Parathyroid adenoma (tissue), 2 donors: ENCODE results near the gene CALML6.
A peak's percentile ranks its signal among the peaks of the same experiment; 100 is the strongest.
"Not testable (repeated sequence)": the region's sequence is repeated elsewhere in the genome, so short reads cannot be mapped to it uniquely, and the experiment has no call there.

ENCODE experiments used
- H2AFZ ChIP-seq: fragments of 300-600 bp; sonication (generic); one replicate; pipeline ENCODE4 v1.7.0; 2017; ENCODE audit warnings: antibody characterized with exemption, mild to moderate bottlenecking
- H3K27ac ChIP-seq: fragments of 300-600 bp; sonication (generic); one replicate; pipeline ENCODE4 v1.7.0; 2017
- H3K27me3 ChIP-seq: fragments of 300-600 bp; sonication (generic); one replicate; pipeline ENCODE4 v1.7.0; 2017; ENCODE audit warnings: low read length; ENCODE audit not compliant: control insufficient read depth, insufficient read depth
- H3K36me3 ChIP-seq: fragments of 300-600 bp; sonication (generic); one replicate; pipeline ENCODE4 v1.7.0; 2017; ENCODE audit warnings: low read length; ENCODE audit not compliant: control insufficient read depth, insufficient read depth
- H3K4me1 ChIP-seq: fragments of 300-600 bp; sonication (generic); one replicate; pipeline ENCODE4 v1.7.0; 2017; ENCODE audit warnings: control low read depth
- H3K4me2 ChIP-seq: fragments of 300-600 bp; sonication (generic); one replicate; pipeline ENCODE4 v1.7.0; 2017; ENCODE audit warnings: low read length
- H3K4me3 ChIP-seq: fragments of 300-600 bp; sonication (generic); one replicate; pipeline ENCODE4 v1.7.0; 2017; ENCODE audit warnings: low read depth, low read length
- H3K79me2 ChIP-seq: fragments of 300-600 bp; sonication (generic); one replicate; pipeline ENCODE4 v1.7.0; 2017; ENCODE audit warnings: control low read depth
- H3K9ac ChIP-seq: fragments of 300-600 bp; sonication (generic); one replicate; pipeline ENCODE4 v1.7.0; 2017; ENCODE audit warnings: mild to moderate bottlenecking
- H3K9me3 ChIP-seq: fragments of 300-600 bp; sonication (generic); one replicate; pipeline ENCODE4 v1.7.0; 2017; ENCODE audit warnings: low read length; ENCODE audit not compliant: control insufficient read depth
- TF ChIP-seq, protein P1 (sequence below): fragments of 300-600 bp; sonication (generic); IDR thresholded peaks from one replicate; pipeline ENCODE4 v1.7.0; 2017; ENCODE audit warnings: antibody characterized with exemption, mild to moderate bottlenecking
- donor health status: primary hyperparathyroidism.

CALML6 gene

GRCh38 chr1:1879942-1880341 is 35.1 kb upstream of the CALML6 start:
- TF ChIP-seq, protein P1, sequence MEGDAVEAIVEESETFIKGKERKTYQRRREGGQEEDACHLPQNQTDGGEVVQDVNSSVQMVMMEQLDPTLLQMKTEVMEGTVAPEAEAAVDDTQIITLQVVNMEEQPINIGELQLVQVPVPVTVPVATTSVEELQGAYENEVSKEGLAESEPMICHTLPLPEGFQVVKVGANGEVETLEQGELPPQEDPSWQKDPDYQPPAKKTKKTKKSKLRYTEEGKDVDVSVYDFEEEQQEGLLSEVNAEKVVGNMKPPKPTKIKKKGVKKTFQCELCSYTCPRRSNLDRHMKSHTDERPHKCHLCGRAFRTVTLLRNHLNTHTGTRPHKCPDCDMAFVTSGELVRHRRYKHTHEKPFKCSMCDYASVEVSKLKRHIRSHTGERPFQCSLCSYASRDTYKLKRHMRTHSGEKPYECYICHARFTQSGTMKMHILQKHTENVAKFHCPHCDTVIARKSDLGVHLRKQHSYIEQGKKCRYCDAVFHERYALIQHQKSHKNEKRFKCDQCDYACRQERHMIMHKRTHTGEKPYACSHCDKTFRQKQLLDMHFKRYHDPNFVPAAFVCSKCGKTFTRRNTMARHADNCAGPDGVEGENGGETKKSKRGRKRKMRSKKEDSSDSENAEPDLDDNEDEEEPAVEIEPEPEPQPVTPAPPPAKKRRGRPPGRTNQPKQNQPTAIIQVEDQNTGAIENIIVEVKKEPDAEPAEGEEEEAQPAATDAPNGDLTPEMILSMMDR = no peak
- Histone ChIP-seq H3K27me3 (no peaks in the 10 kb centered on the region), H3K4me2 (no peak overlapping the region), H3K4me3 (no peak overlapping the region), H3K9me3 (no peaks in the 10 kb centered on the region), H3K27ac (no peak overlapping the region), H2AFZ (no peak overlapping the region), H3K36me3 (no peaks in the 10 kb centered on the region), H3K9ac (no peak overlapping the region), H3K79me2 (peaks cover 56% of the 10 kb centered on the region), H3K4me1 (peaks cover 11% of the 10 kb centered on the region)

DNA sequence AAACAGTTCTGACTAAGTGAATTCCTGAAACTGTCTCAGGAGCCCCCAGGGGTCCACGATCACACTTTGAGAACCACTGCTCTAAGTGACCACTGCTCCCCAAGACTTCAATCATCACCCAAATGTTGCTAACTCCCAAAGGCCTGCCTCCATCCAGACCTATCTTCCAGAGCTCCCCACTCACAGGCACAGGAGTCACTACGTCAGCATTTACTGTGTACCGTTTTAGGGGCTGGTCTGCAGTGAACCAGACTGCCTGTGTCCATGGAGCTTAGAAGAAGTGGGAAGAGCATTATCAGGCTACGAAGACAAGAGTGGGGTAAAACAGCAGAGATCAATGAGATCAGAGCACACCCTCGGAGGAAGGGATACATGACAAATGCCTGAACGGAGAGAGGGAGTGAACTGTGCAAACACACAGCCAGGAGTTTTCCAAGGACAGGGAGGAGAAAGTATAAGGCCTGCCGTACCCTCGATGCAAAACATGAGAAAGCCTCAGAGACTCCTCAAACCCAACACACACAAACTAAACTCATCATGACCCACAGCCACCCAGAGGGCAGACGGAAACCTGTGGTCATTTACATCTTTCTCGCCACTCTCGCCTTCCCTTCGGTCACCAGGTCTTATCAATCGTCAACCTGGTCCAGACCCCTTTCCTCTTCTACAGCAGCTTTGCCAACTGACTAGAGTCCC is 34.3 kb upstream of the CALML6 start:
- TF ChIP-seq, protein P1 = no peak
- no peaks in the 10 kb centered on the region for H3K9me3 ChIP-seq
- no peak overlapping the region for H3K27ac ChIP-seq
- H2AFZ ChIP-seq = no peak overlapping the region
- peak overlapping the region; percentile 38 for H3K4me2 ChIP-seq
- H3K79me2 ChIP-seq = peaks cover 49% of the 10 kb centered on the region
- no peak overlapping the region for H3K4me3 ChIP-seq
- peaks cover 11% of the 10 kb centered on the region for H3K4me1 ChIP-seq
- H3K9ac ChIP-seq = no peak overlapping the region
- H3K27me3 ChIP-seq = no peaks in the 10 kb centered on the region
- no peaks in the 10 kb centered on the region for H3K36me3 ChIP-seq

- no peak overlapping the region for H3K27ac ChIP-seq
- no peaks in the 10 kb centered on the region for H3K27me3 ChIP-seq
- no peak overlapping the region for H3K4me3 ChIP-seq
- H3K4me2 ChIP-seq = no peak overlapping the region
- peaks cover 44% of the 10 kb centered on the region for H3K79me2 ChIP-seq
- TF ChIP-seq, protein P1 = no peak
- H3K4me1 ChIP-seq = peaks cover 11% of the 10 kb centered on the region
- H3K9ac ChIP-seq = no peak overlapping the region
- no peak overlapping the region for H2AFZ ChIP-seq
- H3K9me3 ChIP-seq = no peaks in the 10 kb centered on the region
- no peaks in the 10 kb centered on the region for H3K36me3 ChIP-seq
Observed at GRCh38 chr1:1881727-1882126, 33.3 kb upstream of the CALML6 start.

GRCh38 chr1:1883092-1883873 is 31.8 kb upstream of the CALML6 start:
- Histone ChIP-seq H3K27ac (peak overlapping the region; percentile 53), H3K27me3 (no peaks in the 10 kb centered on the region), H3K4me3 (peak overlapping the region; percentile 15), H3K79me2 (peaks cover 43% of the 10 kb centered on the region), H3K9ac (no peak overlapping the region), H3K9me3 (no peaks in the 10 kb centered on the region), H2AFZ (no peak overlapping the region), H3K4me1 (peaks cover 11% of the 10 kb centered on the region), H3K36me3 (no peaks in the 10 kb centered on the region), H3K4me2 (peak overlapping the region; percentile 54)
- TF ChIP-seq, protein P1 = no peak

DNA sequence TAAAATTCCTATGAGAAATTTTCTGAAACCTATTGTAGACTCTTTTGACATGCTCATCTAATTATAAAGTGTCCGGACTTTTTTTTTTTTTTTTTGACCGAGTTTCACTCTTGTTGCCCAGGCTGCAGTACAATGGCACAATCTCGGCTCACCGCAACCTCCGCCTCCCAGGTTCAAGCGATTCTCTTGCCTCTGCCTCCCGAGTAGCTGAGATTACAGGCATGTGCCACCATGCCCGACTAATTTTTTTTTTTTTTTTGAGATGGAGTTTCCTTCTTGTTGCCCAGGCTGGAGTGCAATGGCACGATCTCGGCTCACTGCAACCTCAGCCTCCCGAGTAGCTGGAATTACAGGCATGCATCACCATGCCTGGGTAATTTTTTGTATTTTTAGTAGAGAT is 31.2 kb upstream of the CALML6 start:
- H3K9me3 ChIP-seq, H3K27me3 ChIP-seq, H3K36me3 ChIP-seq, H3K4me3 ChIP-seq, H3K9ac ChIP-seq, H2AFZ ChIP-seq: not testable (repeated sequence)
- Histone ChIP-seq H3K27ac (peak overlapping the region; percentile 53), H3K79me2 (peaks cover 43% of the 10 kb centered on the region), H3K4me2 (peak overlapping the region; percentile 54), H3K4me1 (peaks cover 11% of the 10 kb centered on the region)
